CD4-positive, alpha-beta T cell (primary cell): ENCODE data around the gene TANGO2. TPM values are rescaled to one million over a fixed set of nuclear protein-coding genes. Genes with fewer than 3 reads are reported as not detected.

Source experiments
- ATAC-seq: fragments of 200-7000 bp; cut with Tn5 transposase; one replicate; pipeline ENCODE4 v1.10.0; 2022; ENCODE audit warnings: mild to moderate bottlenecking; ENCODE audit not compliant: poor library complexity
- CTCF ChIA-PET: fragments of 350-600 bp; sonication (Branson Sonifier 250); formaldehyde crosslinking; loops from one replicate; lab custom pipeline; 2021; ENCODE audit warnings: antibody characterized with exemption, inconsistent platforms; lab: Charles Lee
- POLR2A ChIA-PET: fragments of 350-600 bp; sonication (Branson Sonifier 250); formaldehyde crosslinking; loops from one replicate; lab custom pipeline; 2021; ENCODE audit warnings: antibody characterized with exemption, inconsistent platforms; lab: Charles Lee
- DNase-seq, 14 experiments: peaks; one replicate each; pipeline ENCODE4 v3.0.0-alpha.2; 2013 to 2020; ENCODE audit warnings: mixed read lengths in 2 of 14
- H3K27ac ChIP-seq, 2 donors: one replicate each; pipeline versions ENCODE4 v1.5.1 to v1.7.0; 2013; ENCODE audit warnings: low read length in 2 of 2, low read depth in 1 of 2, mild to moderate bottlenecking in 1 of 2
- H3K27me3 ChIP-seq, 2 experiments: 1 replicate in 1 of 2; 2 replicates in 1 of 2; pipeline versions ENCODE4 v1.6.1 to v1.7.0; 2013; ENCODE audit warnings: low read length in 2 of 2, control low read depth in 1 of 2, mild to moderate bottlenecking in 1 of 2, moderate library complexity in 1 of 2; ENCODE audit not compliant: insufficient read depth in 2 of 2, control insufficient read depth in 1 of 2
- H3K36me3 ChIP-seq: one replicate; pipeline ENCODE4 v1.6.1; 2013; ENCODE audit warnings: low read length, control low read depth; ENCODE audit not compliant: insufficient read depth
- H3K4me1 ChIP-seq: one replicate; pipeline ENCODE4 v1.6.1; 2013; ENCODE audit warnings: low read length, control low read depth; ENCODE audit not compliant: insufficient read depth
- H3K4me3 ChIP-seq: one replicate; pipeline ENCODE4 v1.5.1; 2013; ENCODE audit warnings: mild to moderate bottlenecking, low read length, moderate library complexity
- H3K9me3 ChIP-seq, 2 experiments: 1 replicate in 1 of 2; 2 replicates in 1 of 2; pipeline versions ENCODE4 v1.6.1 to v1.7.0; 2013; ENCODE audit warnings: low read length in 2 of 2, mild to moderate bottlenecking in 2 of 2, control low read depth in 1 of 2, moderate library complexity in 1 of 2; ENCODE audit not compliant: control insufficient read depth in 1 of 2, insufficient read depth in 1 of 2
- H3K27ac Mint-ChIP-seq: one replicate; pipeline ENCODE4 v1.8.0; 2020; ENCODE audit warnings: mixed read lengths
- H3K27me3 Mint-ChIP-seq: one replicate; pipeline ENCODE4 v1.8.0; 2021; ENCODE audit warnings: mixed read lengths
- H3K36me3 Mint-ChIP-seq: one replicate; pipeline ENCODE4 v1.8.0; 2021; ENCODE audit warnings: low read depth, mixed read lengths
- H3K4me1 Mint-ChIP-seq: one replicate; pipeline ENCODE4 v1.8.0; 2021; ENCODE audit warnings: low read depth, mixed read lengths
- H3K4me3 Mint-ChIP-seq: one replicate; pipeline ENCODE4 v1.8.0; 2020; ENCODE audit warnings: mild to moderate bottlenecking, mixed read lengths
- H3K9me3 Mint-ChIP-seq: one replicate; pipeline ENCODE4 v1.8.0; 2020; ENCODE audit warnings: mixed read lengths
- CTCF ChIP-seq: fragments of 200-600 bp; IDR thresholded peaks from one replicate; pipeline ENCODE4 v1.8.0; 2022; ENCODE audit warnings: antibody characterized with exemption, mild to moderate bottlenecking
- intact Hi-C, 2 experiments: fragments of 100-400 bp; cut with DNase I in 1 of 2; cut with micrococcal nuclease in 1 of 2; formaldehyde crosslinking; loops; one replicate each; pipeline versions ENCODE4 v1.15.1 to v1.9.0; 2023 to 2025; cut with DNase I, micrococcal nuclease
- total RNA-seq, 174 experiments: library from RNA in 2 of 174; stranded (reverse) in 2 of 174; gene quantifications; one replicate each; pipeline ENCODE4 v1.2.3 and lab custom pipeline; 2021 to 2026

TANGO2 gene
- total RNA-seq, 2 experiments from 2014 or later: 10.3 to 10.5 TPM

GRCh38 chr22:20054485-20054884 lies 33.6 kb downstream of the TANGO2 start:
- H3K27ac ChIP-seq: no peak overlapping the region
- no peaks in the 10 kb centered on the region for H3K9me3 Mint-ChIP-seq
- POLR2A ChIA-PET: no interaction called here
- TF ChIP-seq CTCF: no peak
- H3K36me3 Mint-ChIP-seq: peaks cover 67% of the 10 kb centered on the region
- H3K36me3 ChIP-seq: peaks cover 63% of the 10 kb centered on the region
- intact Hi-C loops: no loop called here
- H3K4me3 Mint-ChIP-seq: no peak overlapping the region
- ATAC-seq (no peak), DNase-seq (no peak)
- no peak overlapping the region for H3K4me3 ChIP-seq
- H3K27ac Mint-ChIP-seq: no peak overlapping the region
- H3K27me3 Mint-ChIP-seq: no peaks in the 10 kb centered on the region
- no peaks in the 10 kb centered on the region for H3K4me1 Mint-ChIP-seq
- no peaks in the 10 kb centered on the region for H3K4me1 ChIP-seq
- no peaks in the 10 kb centered on the region for H3K27me3 ChIP-seq
- no peaks in the 10 kb centered on the region for H3K9me3 ChIP-seq
- CTCF ChIA-PET: no interaction called here

GRCh38 chr22:20055144-20055543 lies 34.2 kb downstream of the TANGO2 start:
- DNase-seq (no peak), ATAC-seq (no peak)
- intact Hi-C loops: no loop called here
- POLR2A ChIA-PET: no interaction called here
- TF ChIP-seq CTCF: no peak
- peaks cover 63% of the 10 kb centered on the region for H3K36me3 Mint-ChIP-seq
- no peak overlapping the region for H3K27ac Mint-ChIP-seq
- peaks cover 63% of the 10 kb centered on the region for H3K36me3 ChIP-seq
- H3K27ac ChIP-seq: no peak overlapping the region
- CTCF ChIA-PET: no interaction called here
- no peaks in the 10 kb centered on the region for H3K4me1 Mint-ChIP-seq
- H3K27me3 Mint-ChIP-seq: no peaks in the 10 kb centered on the region
- no peaks in the 10 kb centered on the region for H3K27me3 ChIP-seq
- H3K4me1 ChIP-seq: no peaks in the 10 kb centered on the region
- H3K9me3 ChIP-seq: no peaks in the 10 kb centered on the region
- H3K4me3 Mint-ChIP-seq: no peak overlapping the region
- H3K4me3 ChIP-seq: no peak overlapping the region
- no peaks in the 10 kb centered on the region for H3K9me3 Mint-ChIP-seq

GRCh38 chr22:20055654-20056053 lies 34.7 kb downstream of the TANGO2 start:
- H3K36me3 ChIP-seq: peaks cover 63% of the 10 kb centered on the region
- ATAC-seq: no peak

More at GRCh38 chr22:20055654-20056053, 34.7 kb downstream of the TANGO2 start:
- H3K4me1 ChIP-seq: no peaks in the 10 kb centered on the region
- no peak for TF ChIP-seq CTCF
- H3K4me1 Mint-ChIP-seq: no peaks in the 10 kb centered on the region
- no peaks in the 10 kb centered on the region for H3K9me3 ChIP-seq
- no peak overlapping the region for H3K4me3 ChIP-seq
- no peak overlapping the region for H3K27ac ChIP-seq
- no peaks in the 10 kb centered on the region for H3K27me3 ChIP-seq
- CTCF ChIA-PET: no interaction called here
- no peak overlapping the region for H3K27ac Mint-ChIP-seq
- peaks cover 67% of the 10 kb centered on the region for H3K36me3 Mint-ChIP-seq
- H3K9me3 Mint-ChIP-seq: no peaks in the 10 kb centered on the region
- intact Hi-C loops: no loop called here
- H3K27me3 Mint-ChIP-seq: no peaks in the 10 kb centered on the region
- POLR2A ChIA-PET: no interaction called here
- DNase-seq: no peak
- H3K4me3 Mint-ChIP-seq: no peak overlapping the region
